ENCODE measurements around the gene OR5D16. TPM values are rescaled to one million over a fixed set of nuclear protein-coding genes. Genes with fewer than 3 reads are reported as not detected.

The OR5D16 gene
- total RNA-seq, 1 donor from 2014 or later: not detected

Other genes with a start within 250 kb of the OR5D16 start
- gene OR4C11, start 231.1 kb upstream of the OR5D16 start, total RNA-seq: not detected
- not detected for gene OR4P4, start 203.6 kb upstream of the OR5D16 start, total RNA-seq
- not detected for gene OR4S2, start 190.4 kb upstream of the OR5D16 start, total RNA-seq
- gene OR4C6, start 176.6 kb upstream of the OR5D16 start, total RNA-seq: not detected
- not detected for gene OR5D13, start 65.3 kb upstream of the OR5D16 start, total RNA-seq
- gene OR5D14, start 43.2 kb upstream of the OR5D16 start, total RNA-seq: not detected
- not detected for gene OR5L1, start 27.4 kb upstream of the OR5D16 start, total RNA-seq
- gene OR5D18, start 19.1 kb upstream of the OR5D16 start, total RNA-seq: not detected
- not detected for gene OR5L2, start 11.5 kb upstream of the OR5D16 start, total RNA-seq
- gene TRIM51, start 44.5 kb downstream of the OR5D16 start, total RNA-seq: not detected
- not detected for gene OR5W2, start 75.8 kb downstream of the OR5D16 start, total RNA-seq
- gene OR5I1, start 97.6 kb downstream of the OR5D16 start, total RNA-seq: not detected
- not detected for gene OR10AG1, start 131.2 kb downstream of the OR5D16 start, total RNA-seq
- not detected for gene OR5F1, start 155.9 kb downstream of the OR5D16 start, total RNA-seq
- not detected for gene OR5AS1, start 188.9 kb downstream of the OR5D16 start, total RNA-seq

Data from Right ventricle myocardium superior (tissue), 1 donor.